GM21786 (cell line): ENCODE measurements around the gene DMRTC2.

Experiments used
- ATAC-seq: cut with Tn5 transposase; IDR thresholded peaks from one replicate; pipeline ENCODE4 v1.9.1; 2021; ENCODE audit not compliant: unreplicated experiment

Gene DMRTC2

GRCh38 chr19:41845001-41845050 is at the start of gene DMRTC2:
DMRTC2 (plus strand) TSS chr19:41845042; CDS start chr19:41847429, 2,387 bp downstream.
- no peak for ATAC-seq

GRCh38 chr19:41796362-41796761 is 48.5 kb upstream of the DMRTC2 start, which contains the start of gene CEACAM3:
CEACAM3 (plus strand) TSS chr19:41796587; CDS start chr19:41796678, 91 bp downstream.
- no peak for ATAC-seq

GRCh38 chr19:41796901-41797300 is 47.9 kb upstream of the DMRTC2 start:
- ATAC-seq: no peak

- ATAC-seq: no peak
These were observed 45.3 kb upstream of the DMRTC2 start for GRCh38 chr19:41799444-41800000.

- ATAC-seq: no peak
These were observed 43.8 kb upstream of the DMRTC2 start for GRCh38 chr19:41801031-41801430.

- no peak for ATAC-seq
These were observed 43.0 kb upstream of the DMRTC2 start for GRCh38 chr19:41801792-41802211.

GRCh38 chr19:41802770-41803169 is 42.1 kb upstream of the DMRTC2 start:
- ATAC-seq: no peak

- ATAC-seq: no peak
These were observed 40.5 kb upstream of the DMRTC2 start for GRCh38 chr19:41804336-41804735.

- no peak for ATAC-seq
These were observed 37.7 kb upstream of the DMRTC2 start for GRCh38 chr19:41807176-41807575.

GRCh38 chr19:41808663-41809566 is 35.9 kb upstream of the DMRTC2 start:
- ATAC-seq: no peak

GRCh38 chr19:41810301-41810700 is 34.5 kb upstream of the DMRTC2 start:
- ATAC-seq: no peak

GRCh38 chr19:41811036-41811435 is 33.8 kb upstream of the DMRTC2 start:
- ATAC-seq: no peak

GRCh38 chr19:41811981-41812380 is 32.9 kb upstream of the DMRTC2 start:
- ATAC-seq: no peak

GRCh38 chr19:41813911-41814310 is 30.9 kb upstream of the DMRTC2 start:
- ATAC-seq: no peak

GRCh38 chr19:41815301-41815700 is 29.5 kb upstream of the DMRTC2 start:
- ATAC-seq: no peak

- ATAC-seq: no peak
These were observed 28.1 kb upstream of the DMRTC2 start for GRCh38 chr19:41816761-41817160.

GRCh38 chr19:41821003-41821735 is 23.7 kb upstream of the DMRTC2 start:
- no peak for ATAC-seq

- ATAC-seq: no peak
These were observed 6.7 kb upstream of the DMRTC2 start for GRCh38 chr19:41837981-41838708.

GRCh38 chr19:41839211-41839610 is 5.6 kb upstream of the DMRTC2 start:
- no peak for ATAC-seq

- ATAC-seq: no peak
These were observed 1.5 kb upstream of the DMRTC2 start for GRCh38 chr19:41843371-41843770.

GRCh38 chr19:41844601-41845000 is 241 bp upstream of the DMRTC2 start, which contains the start of gene LYPD4:
LYPD4 (minus strand) TSS chr19:41844683; CDS start chr19:41839285, 5,398 bp downstream.
- no peak for ATAC-seq
